Panc1 (cell line): ENCODE measurements around the gene CDC6. TPM values are rescaled to one million over a fixed set of nuclear protein-coding genes. Genes with fewer than 3 reads are reported as not detected.
A peak's percentile ranks its signal among the peaks of the same experiment; 100 is the strongest.

Experiments used
- ATAC-seq: fragments of 200-7000 bp; cut with Tn5 transposase; 2 replicates; pipeline ENCODE4 v1.9.1; 2020; ENCODE audit warnings: mild to moderate bottlenecking, moderate library complexity
- BruUV-seq: library from RNA; stranded (reverse); fragments of 400-500 nt; replicated peaks from 2 replicates; lab custom pipeline; 2021; lab: Mats Ljungman, UMichigan
- CTCF ChIA-PET: fragments of 300-600 bp; sonication (Branson Sonifier 250); formaldehyde crosslinking; loops from one replicate; lab custom pipeline; 2022; ENCODE audit warnings: antibody characterized with exemption; lab: Charles Lee
- POLR2A ChIA-PET: fragments of 300-600 bp; sonication (Branson Sonifier 250); formaldehyde crosslinking; loops from one replicate; lab custom pipeline; 2022; ENCODE audit warnings: antibody characterized with exemption; lab: Charles Lee
- DNase-seq: peaks from one replicate; pipeline ENCODE4 v3.0.0-alpha.2; 2010; ENCODE audit warnings: low read depth, low spot score
- H3K27ac ChIP-seq: 2 replicates; pipeline ENCODE4 v1.5.1; 2011; ENCODE audit warnings: mild to moderate bottlenecking, low read length, inconsistent platforms
- H3K27me3 ChIP-seq: fragments of 200-500 bp; sonication (Bioruptor generic); 2 replicates; pipeline ENCODE4 v1.6.0; 2014; ENCODE audit warnings: low read length, inconsistent platforms; ENCODE audit not compliant: control insufficient read depth, insufficient read depth
- H3K36me3 ChIP-seq: fragments of 200-500 bp; sonication (Bioruptor generic); 2 replicates; pipeline ENCODE4 v1.5.1; 2014; ENCODE audit warnings: inconsistent platforms, mild to moderate bottlenecking, low read length, moderate library complexity; ENCODE audit not compliant: control insufficient read depth, insufficient read depth
- H3K4me1 ChIP-seq: 2 replicates; pipeline ENCODE4 v1.5.1; 2011; ENCODE audit warnings: inconsistent platforms, mild to moderate bottlenecking, low read length, moderate library complexity; ENCODE audit not compliant: control insufficient read depth, insufficient read depth
- H3K4me3 ChIP-seq, 2 experiments: 2 replicates each; pipeline ENCODE4 v1.5.1; 2011 to 2012; ENCODE audit warnings: low read depth in 2 of 2, low read length in 2 of 2, mild to moderate bottlenecking in 2 of 2, inconsistent platforms in 1 of 2, moderate library complexity in 1 of 2
- H3K9me3 ChIP-seq: fragments of 200-500 bp; sonication (Bioruptor generic); 2 replicates; pipeline ENCODE4 v1.5.1; 2014; ENCODE audit warnings: low read depth, mild to moderate bottlenecking, inconsistent platforms, low read length, moderate library complexity; ENCODE audit not compliant: control insufficient read depth, insufficient read depth
- CTCF ChIP-seq: fragments of 450-650 bp; IDR thresholded peaks from 2 replicates; pipeline ENCODE4 v1.5.1; 2017; ENCODE audit warnings: mild to moderate bottlenecking
- POLR2AphosphoS5 ChIP-seq: IDR thresholded peaks from 2 replicates; pipeline ENCODE4 v1.6.1; 2012; ENCODE audit warnings: mild to moderate bottlenecking, low read depth, low read length, moderate library complexity
- REST ChIP-seq, 2 experiments: IDR thresholded peaks; 2 replicates each; pipeline ENCODE4 v1.6.1; 2011 to 2012; ENCODE audit warnings: low read depth in 2 of 2, control low read depth in 1 of 2, low read length in 1 of 2, mild to moderate bottlenecking in 1 of 2, moderate library complexity in 1 of 2; ENCODE audit not compliant: insufficient read depth in 1 of 2
- SIN3A ChIP-seq: IDR thresholded peaks from 2 replicates; pipeline ENCODE4 v1.6.1; 2012; ENCODE audit warnings: low read depth, mild to moderate bottlenecking, low read length, moderate library complexity, borderline replicate concordance; ENCODE audit not compliant: insufficient read depth
- TCF7L2 ChIP-seq: IDR thresholded peaks from 2 replicates; pipeline ENCODE4 v1.6.1; 2011; ENCODE audit warnings: mild to moderate bottlenecking, low read depth, low read length, inconsistent platforms
- in situ Hi-C: cut with HindIII; loops from 2 replicates; pipeline ENCODE4 v1.10.0; 2016; ENCODE audit warnings: low sequenced_read_pairs, low pct_unique_long_range_greater_than_20kb
- intact Hi-C: fragments of 100-400 bp; cut with micrococcal nuclease; formaldehyde crosslinking; loops from one replicate; pipeline ENCODE4 v1.10.0; 2022; ENCODE audit not compliant: unreplicated experiment
- total RNA-seq: library from RNA; stranded (reverse); gene quantifications from one replicate; pipeline ENCODE4 v1.2.1, GENCODE V29; 2021; ENCODE audit not compliant: unreplicated experiment

CDC6 gene
- total RNA-seq, 1 experiment from 2014 or later: 66.3 TPM

- POLR2A ChIA-PET: interaction anchor here (0.5 kb wide), 1 partner anchor 11 kb away, joined by 4 read pairs; no protein-coding TSS in a partner anchor
- Histone ChIP-seq H3K27ac (peak overlapping the region; percentile 95), H3K36me3 (no peaks in the 10 kb centered on the region), H3K4me3 (peak overlapping the region; percentile 14 to 81; a peak in 3 of 4 replicates), H3K27me3 (no peaks in the 10 kb centered on the region), H3K4me1 (peaks cover 92% of the 10 kb centered on the region), H3K9me3 (no peaks in the 10 kb centered on the region)
- in situ Hi-C loops: no loop called here
- intact Hi-C loops: no loop called here
- TF ChIP-seq CTCF (no peak), POLR2AphosphoS5 (no peak), SIN3A (no peak), TCF7L2 (no peak), REST (IDR thresholded peaks at IDR 0.05; ENCODE audit: insufficient read depth in 1 of 2, low read depth in 2 of 2, low read length in 1 of 2) (no peak)
- no peak for DNase-seq
- CTCF ChIA-PET: interaction anchor here (0.6 kb wide), 1 partner anchor 37 kb away, joined by 3 read pairs; no protein-coding TSS in a partner anchor
- BruUV-seq: no TSS peak
- no peak for ATAC-seq
Observed at GRCh38 chr17:40311575-40311974, 23.9 kb downstream of the CDC6 start.

- CTCF ChIA-PET: interaction anchor here (0.6 kb wide), 1 partner anchor 37 kb away, joined by 3 read pairs; no protein-coding TSS in a partner anchor
- ATAC-seq (no peak), DNase-seq (no peak)
- no peaks in the 10 kb centered on the region for H3K9me3 ChIP-seq
- intact Hi-C loops: no loop called here
- no peaks in the 10 kb centered on the region for H3K36me3 ChIP-seq
- peak overlapping the region; percentile 95 for H3K27ac ChIP-seq
- BruUV-seq: no TSS peak
- in situ Hi-C loops: no loop called here
- H3K4me3 ChIP-seq: peak overlapping the region in 1 of 2 experiments; percentile 81; a peak in 1 of 4 replicates
- POLR2A ChIA-PET: interaction anchor here (0.5 kb wide), 1 partner anchor 11 kb away, joined by 4 read pairs; no protein-coding TSS in a partner anchor
- TF ChIP-seq CTCF: no peak
- TF ChIP-seq REST (IDR thresholded peaks at IDR 0.05; ENCODE audit: insufficient read depth in 1 of 2, low read depth in 2 of 2, low read length in 1 of 2): no peak
- TF ChIP-seq SIN3A: no peak
- TF ChIP-seq TCF7L2: no peak
- TF ChIP-seq POLR2AphosphoS5: no peak
- no peaks in the 10 kb centered on the region for H3K27me3 ChIP-seq
- H3K4me1 ChIP-seq: peaks cover 92% of the 10 kb centered on the region
Observed at GRCh38 chr17:40312131-40312731, 24.6 kb downstream of the CDC6 start.
